Measurements from ENCODE around the gene MYO7A.

DNA sequence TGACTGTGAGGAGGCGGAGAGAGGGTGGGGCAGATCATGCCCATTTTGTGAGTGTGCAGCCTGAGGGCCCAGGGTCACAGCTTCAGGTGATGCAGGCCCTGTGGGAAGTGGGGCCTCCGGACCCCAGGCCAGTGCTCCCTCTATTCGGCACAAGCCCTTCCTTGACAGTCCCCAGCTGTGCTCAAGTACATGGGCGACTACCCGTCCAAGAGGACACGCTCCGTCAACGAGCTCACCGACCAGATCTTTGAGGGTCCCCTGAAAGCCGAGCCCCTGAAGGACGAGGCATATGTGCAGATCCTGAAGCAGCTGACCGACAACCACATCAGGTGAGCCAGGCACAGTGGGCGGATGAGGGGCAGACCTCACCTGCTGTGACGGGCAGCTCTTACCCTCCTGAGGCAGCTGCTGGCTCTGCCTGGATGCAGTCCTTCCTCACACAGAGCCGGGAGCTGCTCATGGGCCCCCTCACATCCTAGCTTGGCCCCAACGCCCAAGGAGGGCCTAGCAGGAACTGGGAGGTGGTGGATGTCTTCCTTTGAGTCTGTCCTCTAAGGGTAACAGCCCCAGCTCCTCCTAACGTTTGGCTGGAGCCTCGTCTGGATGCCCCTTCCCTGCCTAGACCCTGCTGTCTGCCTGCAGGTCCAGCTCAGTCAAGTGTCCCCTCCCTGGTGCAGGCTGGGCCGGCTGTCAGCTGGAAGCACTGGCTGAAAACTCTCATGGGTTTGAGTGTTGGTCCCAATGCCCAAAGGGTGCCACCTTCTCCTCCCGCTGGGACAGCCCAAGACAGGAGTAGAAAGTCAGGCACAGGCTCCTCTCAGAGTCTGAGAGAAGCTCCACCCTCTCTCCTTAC is 76.1 kb downstream of the MYO7A start:
- TF ChIP-seq, protein P1, sequence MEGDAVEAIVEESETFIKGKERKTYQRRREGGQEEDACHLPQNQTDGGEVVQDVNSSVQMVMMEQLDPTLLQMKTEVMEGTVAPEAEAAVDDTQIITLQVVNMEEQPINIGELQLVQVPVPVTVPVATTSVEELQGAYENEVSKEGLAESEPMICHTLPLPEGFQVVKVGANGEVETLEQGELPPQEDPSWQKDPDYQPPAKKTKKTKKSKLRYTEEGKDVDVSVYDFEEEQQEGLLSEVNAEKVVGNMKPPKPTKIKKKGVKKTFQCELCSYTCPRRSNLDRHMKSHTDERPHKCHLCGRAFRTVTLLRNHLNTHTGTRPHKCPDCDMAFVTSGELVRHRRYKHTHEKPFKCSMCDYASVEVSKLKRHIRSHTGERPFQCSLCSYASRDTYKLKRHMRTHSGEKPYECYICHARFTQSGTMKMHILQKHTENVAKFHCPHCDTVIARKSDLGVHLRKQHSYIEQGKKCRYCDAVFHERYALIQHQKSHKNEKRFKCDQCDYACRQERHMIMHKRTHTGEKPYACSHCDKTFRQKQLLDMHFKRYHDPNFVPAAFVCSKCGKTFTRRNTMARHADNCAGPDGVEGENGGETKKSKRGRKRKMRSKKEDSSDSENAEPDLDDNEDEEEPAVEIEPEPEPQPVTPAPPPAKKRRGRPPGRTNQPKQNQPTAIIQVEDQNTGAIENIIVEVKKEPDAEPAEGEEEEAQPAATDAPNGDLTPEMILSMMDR (IDR thresholded peaks at IDR 0.05): no peak
- TF ChIP-seq POLR2A (IDR thresholded peaks at IDR 0.05): no peak
